ENCODE measurements around the gene NHSL1.
A peak's percentile ranks its signal among the peaks of the same experiment; 100 is the strongest.

NHSL1 gene

DNA sequence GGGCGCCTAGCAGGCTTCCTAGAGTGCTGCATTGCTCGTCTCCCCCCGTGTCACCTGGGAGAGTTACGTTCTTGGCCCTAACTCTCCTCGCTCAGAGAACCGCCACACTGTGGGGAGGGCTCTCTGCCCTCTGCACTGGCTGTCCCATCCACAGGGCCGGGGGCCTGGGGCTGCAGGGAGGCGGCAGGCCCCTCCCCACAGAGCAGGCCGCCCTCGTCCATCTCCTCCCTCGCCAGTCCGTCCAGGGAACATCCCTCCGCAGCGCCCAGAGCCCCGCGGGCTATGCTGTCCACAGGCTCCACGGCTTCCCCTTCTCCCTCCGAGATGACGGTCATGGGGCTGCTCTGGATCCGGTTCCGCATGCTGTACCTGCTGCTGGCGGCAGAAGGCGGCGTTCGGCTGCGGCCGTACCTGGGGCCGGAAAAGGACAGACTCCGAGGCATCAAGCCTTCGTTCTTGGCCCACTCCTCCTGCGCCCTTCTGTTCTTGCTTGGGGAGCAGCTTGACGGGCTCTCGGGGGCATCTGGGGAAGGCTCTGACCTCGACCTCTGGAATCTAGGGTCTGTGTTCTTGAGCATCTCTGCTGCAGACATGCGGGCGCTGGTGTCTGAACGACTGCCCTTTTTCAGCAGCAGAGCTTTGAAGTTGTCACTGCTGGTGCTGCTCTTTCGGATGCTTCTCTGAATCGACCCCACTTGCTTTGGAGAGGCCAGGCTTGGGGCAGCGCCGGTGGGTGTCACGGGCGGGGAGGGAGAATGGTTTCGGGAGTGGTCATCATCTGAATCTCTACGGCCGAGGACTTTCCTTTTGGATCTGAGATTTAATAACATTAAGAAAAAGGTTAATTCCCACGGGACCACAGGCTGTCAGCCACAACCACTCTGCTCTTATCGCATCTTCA is 75.0 kb downstream of the NHSL1 start:
- no peak for DNase-seq

DNA sequence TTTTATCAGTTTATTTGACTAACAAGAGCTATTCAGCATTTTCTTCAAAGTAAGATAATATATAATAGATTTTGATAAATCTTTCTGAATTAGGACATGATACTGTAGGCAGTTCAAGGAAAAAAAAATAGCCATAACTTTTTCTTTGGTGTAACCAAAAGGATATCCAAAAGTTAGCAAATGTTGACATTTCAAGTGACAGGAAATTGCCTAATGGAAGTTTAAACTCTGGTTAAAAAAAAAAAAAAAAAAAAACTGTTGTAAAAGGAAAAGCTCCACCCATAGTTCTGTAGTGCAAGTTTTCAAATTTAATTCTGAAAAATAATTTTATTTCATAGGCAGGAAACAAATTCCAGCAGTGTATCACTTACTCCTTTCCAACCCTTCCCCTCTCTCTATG is 76.4 kb downstream of the NHSL1 start:
- no peak for DNase-seq

- no peak for DNase-seq
Measured at GRCh38 chr6:138421608-138422007, 77.7 kb downstream of the NHSL1 start.

- no peak for DNase-seq
Measured at GRCh38 chr6:138421089-138421488, 78.2 kb downstream of the NHSL1 start.

DNA sequence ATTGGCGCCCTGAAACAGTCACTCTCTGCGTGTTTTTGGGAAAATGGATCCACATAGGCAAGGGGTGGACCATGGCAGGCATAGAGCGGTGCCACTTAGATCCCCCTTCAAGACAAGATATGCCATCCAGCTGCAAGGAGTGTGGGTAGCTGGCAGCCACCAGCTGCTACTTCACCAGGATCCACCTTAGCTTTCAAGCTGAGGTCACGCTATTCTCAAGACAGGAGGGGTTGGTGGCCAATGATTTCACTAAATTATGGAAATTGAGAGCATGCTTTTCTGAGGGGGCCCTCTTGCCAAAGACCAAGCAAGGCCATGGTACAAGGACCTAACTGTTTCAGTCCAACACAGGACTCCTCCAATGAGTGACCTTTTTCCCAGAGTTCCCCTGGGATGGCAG is 78.9 kb downstream of the NHSL1 start:
- no peak for DNase-seq

GRCh38 chr6:138419766-138420165 is 79.5 kb downstream of the NHSL1 start:
- no peak for DNase-seq

GRCh38 chr6:138418118-138418742 is 81.1 kb downstream of the NHSL1 start:
- no peak for DNase-seq

DNA sequence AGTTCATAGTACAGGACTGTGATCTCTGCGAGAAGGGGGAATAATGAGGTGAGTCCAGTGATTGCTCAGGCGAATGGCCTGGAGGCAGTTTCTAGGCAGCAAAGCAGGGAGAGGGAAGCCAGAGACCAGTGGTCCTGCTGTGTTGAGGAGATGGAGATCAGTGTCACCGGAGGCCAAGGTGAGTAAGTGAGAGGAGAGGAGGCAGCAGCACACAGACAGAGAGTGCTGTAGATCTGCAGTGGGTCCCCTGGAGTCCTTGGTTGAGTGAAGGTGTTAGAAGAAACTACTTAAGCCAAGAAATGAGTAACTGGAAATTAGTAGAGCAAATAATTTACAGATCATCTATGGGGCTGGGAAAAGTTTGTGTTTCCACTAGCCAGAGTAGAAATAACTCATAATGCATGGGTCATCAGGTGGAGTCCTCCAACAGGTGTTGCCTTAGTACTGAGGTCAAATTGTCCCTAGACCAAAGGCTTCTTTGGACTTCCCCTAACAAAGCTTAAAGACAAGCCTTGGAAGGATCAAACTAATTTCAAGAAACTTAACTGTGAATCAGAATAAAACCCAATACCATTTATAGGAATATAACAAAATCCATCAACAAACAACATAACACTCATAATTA is 81.7 kb downstream of the NHSL1 start:
- DNase-seq = peak; percentile 61

GRCh38 chr6:138416206-138416605 is 83.1 kb downstream of the NHSL1 start:
- no peak for DNase-seq

DNA sequence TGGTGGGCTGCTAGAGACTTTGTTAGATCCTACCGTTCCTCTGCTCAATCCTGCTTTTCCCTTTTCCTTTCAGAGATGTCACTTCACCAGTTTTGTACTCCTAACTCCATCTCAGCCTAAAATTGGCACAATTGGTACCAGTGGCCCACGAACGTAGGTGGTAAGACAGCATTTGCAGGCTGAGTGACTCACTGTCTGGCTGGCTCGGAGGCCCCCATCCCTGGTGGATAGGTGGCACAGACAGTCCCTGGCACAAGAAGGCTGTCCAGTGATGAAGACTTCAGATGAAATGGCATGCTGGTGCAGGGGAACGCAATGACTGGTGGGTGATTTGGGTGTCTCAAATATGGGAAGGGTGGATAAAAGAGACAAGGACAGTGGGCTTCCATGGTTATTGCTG is 84.2 kb downstream of the NHSL1 start:
- no peak for DNase-seq

GRCh38 chr6:138410972-138411880 is 88.1 kb downstream of the NHSL1 start:
- DNase-seq = no peak

DNA sequence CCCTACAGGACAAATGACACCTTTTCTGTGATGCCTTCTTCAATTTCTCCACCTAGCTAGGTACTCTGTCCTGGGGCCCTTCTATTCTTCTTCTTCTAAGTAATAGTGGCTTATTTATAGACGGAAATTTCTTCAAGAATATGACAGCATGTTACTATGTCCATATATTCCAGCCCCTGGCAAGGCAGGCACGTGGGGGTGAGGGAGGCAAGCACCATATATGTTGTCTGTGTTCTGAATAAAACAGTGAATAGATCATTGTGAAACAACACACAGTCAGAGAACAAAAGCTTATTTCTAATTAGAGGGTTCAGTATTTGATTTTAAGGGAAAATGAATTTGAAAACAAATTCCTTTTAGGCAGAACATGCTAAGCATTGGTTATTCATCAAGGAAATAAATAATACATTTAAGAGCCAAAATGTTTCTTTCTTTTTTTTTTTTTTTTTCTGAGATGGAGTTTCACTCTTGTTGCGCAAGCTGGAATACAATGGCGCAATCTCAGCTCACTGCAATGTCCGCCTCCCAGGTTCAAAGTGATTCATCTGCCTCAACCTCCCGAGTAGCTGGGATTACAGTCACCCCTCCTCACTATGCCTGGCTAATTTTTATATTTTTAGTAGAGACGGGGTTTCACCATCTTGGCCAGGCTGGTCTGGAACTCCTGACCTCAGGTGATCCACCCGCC is 89.1 kb downstream of the NHSL1 start:
- no peak for DNase-seq

DNA sequence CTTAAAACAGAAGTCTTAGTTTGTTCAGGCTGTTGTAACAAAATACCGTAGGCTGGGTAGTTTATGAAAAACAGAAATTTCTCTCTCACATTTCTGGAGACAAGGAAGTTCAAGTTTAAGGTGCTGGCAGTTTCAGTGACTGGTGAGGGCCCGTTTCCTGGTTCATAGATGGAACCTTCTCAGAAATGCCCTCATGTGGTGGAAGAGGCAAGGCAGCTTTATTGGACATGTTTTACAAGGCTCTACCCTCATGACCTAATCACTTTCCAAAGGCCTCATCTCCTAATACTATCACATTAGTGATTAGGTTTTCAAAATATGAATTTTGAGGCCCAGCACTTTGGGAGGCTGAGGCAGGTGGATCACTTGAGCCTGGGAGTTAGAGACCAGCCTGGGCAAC is 92.9 kb downstream of the NHSL1 start:
- no peak for DNase-seq

- DNase-seq = no peak
Measured at GRCh38 chr6:138405816-138406413, 93.4 kb downstream of the NHSL1 start.

- no peak for DNase-seq
Measured at GRCh38 chr6:138404666-138405337, 94.5 kb downstream of the NHSL1 start.

GRCh38 chr6:138403801-138404665 is 95.3 kb downstream of the NHSL1 start, which contains the start of gene HEBP2:
Gene HEBP2 (plus strand): TSS chr6:138404223. CDS start chr6:138404496, 273 bp downstream.
- peak; percentile 99 for DNase-seq

- no peak for DNase-seq
Measured at GRCh38 chr6:138403324-138403800, 95.9 kb downstream of the NHSL1 start.

- no peak for DNase-seq
Measured at GRCh38 chr6:138402838-138403187, 96.5 kb downstream of the NHSL1 start.

- no peak for DNase-seq
Measured at GRCh38 chr6:138401960-138402837, 97.1 kb downstream of the NHSL1 start.

Data from islet precursor cell (in vitro differentiated cells).